ENCODE results near the gene ZNF335.

Gene ZNF335

DNA sequence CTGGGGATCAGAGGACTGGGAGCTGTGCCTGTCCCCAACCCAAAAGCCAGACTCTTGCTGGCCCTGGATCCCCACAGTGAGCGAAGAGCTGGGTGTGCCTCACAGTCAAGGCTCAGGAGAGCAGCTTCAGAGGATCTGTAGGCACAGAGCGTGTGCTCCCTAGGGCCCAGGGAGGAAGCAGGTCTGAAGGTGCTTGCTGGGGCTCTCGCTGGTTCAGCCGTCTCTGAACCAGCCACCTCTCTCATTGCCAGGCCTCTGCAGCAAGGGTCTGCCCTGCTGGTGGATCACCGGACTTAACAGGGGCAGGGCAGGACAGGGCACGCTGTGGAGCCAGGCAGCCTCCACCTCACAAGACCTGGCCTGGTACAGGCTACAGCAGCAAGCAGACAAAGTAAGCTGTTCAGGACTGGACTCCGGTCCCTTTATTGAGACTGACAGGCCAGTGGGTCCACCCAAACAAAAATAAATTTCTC, 23.7 kb downstream of the ZNF335 start:
- Histone ChIP-seq H3K27me3 (ENCODE audit: insufficient read depth, low read length) (no peaks in the 10 kb centered on the region), H3K9me3 (ENCODE audit: insufficient read depth, low read depth, low read length) (no peaks in the 10 kb centered on the region), H3K4me3 (ENCODE audit: low read length) (no peak overlapping the region), H3K9ac (ENCODE audit: low read depth, low read length) (no peak overlapping the region), H3K4me1 (ENCODE audit: insufficient read depth, low read length) (no peaks in the 10 kb centered on the region), H3K36me3 (ENCODE audit: insufficient read depth, low read length) (peaks cover 95% of the 10 kb centered on the region), H3K27ac (ENCODE audit: low read depth, low read length) (no peak overlapping the region)
- 93% methylated on average over 7 of the region's 7 CpGs for WGBS

DNA sequence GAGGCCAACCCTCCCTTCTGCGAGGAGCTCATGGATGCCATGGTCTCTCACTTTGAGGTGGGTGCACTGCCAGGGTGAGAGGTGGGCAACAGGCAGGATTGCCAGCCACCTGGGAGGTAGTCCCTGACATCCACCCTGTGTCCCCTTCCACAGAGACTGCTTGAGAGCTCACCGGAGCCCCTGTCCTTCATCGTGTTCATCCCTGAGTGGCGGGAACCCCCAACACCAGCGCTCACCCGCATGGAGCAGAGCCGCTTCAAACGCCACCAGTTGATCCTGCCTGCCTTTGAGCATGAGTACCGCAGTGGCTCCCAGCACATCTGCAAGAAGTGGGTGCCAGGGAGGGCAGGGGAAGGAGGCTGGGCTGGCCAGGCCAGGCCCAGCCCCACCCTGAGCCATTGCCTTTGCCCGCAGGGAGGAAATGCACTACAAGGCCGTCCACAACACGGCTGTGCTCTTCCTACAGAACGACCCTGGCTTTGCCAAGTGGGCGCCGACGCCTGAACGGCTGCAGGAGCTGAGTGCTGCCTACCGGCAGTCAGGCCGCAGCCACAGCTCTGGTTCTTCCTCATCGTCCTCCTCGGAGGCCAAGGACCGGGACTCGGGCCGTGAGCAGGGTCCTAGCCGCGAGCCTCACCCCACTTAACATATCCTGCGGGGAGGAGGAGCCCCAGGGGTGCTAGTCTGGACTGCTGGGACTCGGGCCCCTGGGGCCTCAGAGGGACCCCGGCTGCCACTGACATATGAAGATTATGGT, 24.7 kb downstream of the ZNF335 start:
- peaks cover 94% of the 10 kb centered on the region for H3K36me3 ChIP-seq (ENCODE audit: insufficient read depth, low read length)
- no peak overlapping the region for H3K27ac ChIP-seq (ENCODE audit: low read depth, low read length)
- H3K9me3 ChIP-seq (ENCODE audit: insufficient read depth, low read depth, low read length), result no peaks in the 10 kb centered on the region
- H3K9ac ChIP-seq (ENCODE audit: low read depth, low read length), result no peak overlapping the region
- H3K27me3 ChIP-seq (ENCODE audit: insufficient read depth, low read length), result no peaks in the 10 kb centered on the region
- H3K4me3 ChIP-seq (ENCODE audit: low read length), result no peak overlapping the region
- no peaks in the 10 kb centered on the region for H3K4me1 ChIP-seq (ENCODE audit: insufficient read depth, low read length)
- 95% methylated on average over 29 of the region's 29 CpGs for WGBS

DNA sequence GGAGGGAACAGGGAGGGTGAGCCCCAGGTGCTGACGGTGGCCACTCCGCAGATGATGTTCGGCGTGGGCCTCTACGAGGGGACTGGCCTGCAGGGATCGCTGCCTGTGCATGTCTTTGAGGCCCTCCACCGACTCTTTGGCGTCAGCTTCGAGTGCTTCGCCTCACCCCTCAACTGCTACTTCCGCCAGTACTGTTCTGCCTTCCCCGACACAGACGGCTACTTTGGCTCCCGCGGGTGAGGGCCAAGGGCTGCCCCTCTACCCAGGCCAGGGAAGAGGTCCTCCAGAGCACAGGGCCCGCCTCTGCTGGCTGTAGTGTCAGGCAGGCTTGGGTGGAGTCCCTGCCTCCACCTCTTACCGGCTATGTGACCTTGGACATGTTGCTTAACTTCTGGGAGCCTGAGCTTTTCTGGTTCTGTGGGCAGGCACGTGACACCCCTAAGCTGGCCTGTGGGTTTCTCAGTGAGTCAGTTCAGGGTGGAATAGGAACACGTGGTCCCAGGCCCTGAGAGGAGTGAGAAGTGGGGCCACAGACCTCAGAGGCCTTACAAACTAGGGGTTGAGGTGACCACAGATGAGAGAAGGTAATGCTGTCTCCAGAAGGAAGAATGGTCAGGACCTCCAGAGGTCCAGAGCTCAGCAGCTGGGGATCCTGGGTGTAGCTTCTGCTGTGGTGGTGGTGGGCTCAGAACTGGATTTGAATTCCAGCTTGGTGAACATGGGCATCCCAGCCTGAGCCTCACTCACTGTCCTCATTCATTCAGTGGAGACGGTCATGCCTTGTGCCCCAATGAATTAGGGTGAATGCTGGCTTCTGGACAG, 25.6 kb downstream of the ZNF335 start:
- Histone ChIP-seq H3K4me3 (ENCODE audit: low read length) (no peak overlapping the region), H3K9ac (ENCODE audit: low read depth, low read length) (no peak overlapping the region), H3K4me1 (ENCODE audit: insufficient read depth, low read length) (no peaks in the 10 kb centered on the region), H3K36me3 (ENCODE audit: insufficient read depth, low read length) (peaks cover 89% of the 10 kb centered on the region), H3K9me3 (ENCODE audit: insufficient read depth, low read depth, low read length) (no peaks in the 10 kb centered on the region), H3K27me3 (ENCODE audit: insufficient read depth, low read length) (no peaks in the 10 kb centered on the region), H3K27ac (ENCODE audit: low read depth, low read length) (no peak overlapping the region)
- WGBS, result 95% methylated on average over 20 of the region's 20 CpGs

DNA sequence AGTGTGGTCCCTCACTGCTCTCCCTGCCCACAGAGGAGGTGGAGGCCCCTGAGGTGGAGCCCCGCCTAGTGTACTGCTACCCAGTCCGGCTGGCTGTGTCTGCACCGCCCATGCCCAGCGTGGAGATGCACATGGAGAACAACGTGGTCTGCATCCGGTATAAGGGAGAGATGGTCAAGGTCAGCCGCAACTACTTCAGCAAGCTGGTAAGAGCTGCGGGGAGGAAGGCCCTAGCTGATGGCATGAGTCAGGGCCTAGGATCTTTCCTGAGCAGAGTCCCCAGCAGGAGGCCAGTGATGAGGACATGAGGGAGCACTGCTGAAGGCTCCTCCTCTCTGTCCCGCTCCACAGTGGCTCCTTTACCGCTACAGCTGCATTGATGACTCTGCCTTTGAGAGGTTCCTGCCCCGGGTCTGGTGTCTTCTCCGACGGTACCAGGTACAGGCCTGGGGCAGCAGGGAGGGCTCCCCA, 26.3 kb downstream of the ZNF335 start:
- H3K27me3 ChIP-seq (ENCODE audit: insufficient read depth, low read length), result no peaks in the 10 kb centered on the region
- no peaks in the 10 kb centered on the region for H3K9me3 ChIP-seq (ENCODE audit: insufficient read depth, low read depth, low read length)
- H3K9ac ChIP-seq (ENCODE audit: low read depth, low read length), result no peak overlapping the region
- peaks cover 92% of the 10 kb centered on the region for H3K36me3 ChIP-seq (ENCODE audit: insufficient read depth, low read length)
- H3K4me3 ChIP-seq (ENCODE audit: low read length), result no peak overlapping the region
- no peak overlapping the region for H3K27ac ChIP-seq (ENCODE audit: low read depth, low read length)
- WGBS, result 94% methylated on average over 13 of the region's 13 CpGs
- H3K4me1 ChIP-seq (ENCODE audit: insufficient read depth, low read length), result no peaks in the 10 kb centered on the region

DNA sequence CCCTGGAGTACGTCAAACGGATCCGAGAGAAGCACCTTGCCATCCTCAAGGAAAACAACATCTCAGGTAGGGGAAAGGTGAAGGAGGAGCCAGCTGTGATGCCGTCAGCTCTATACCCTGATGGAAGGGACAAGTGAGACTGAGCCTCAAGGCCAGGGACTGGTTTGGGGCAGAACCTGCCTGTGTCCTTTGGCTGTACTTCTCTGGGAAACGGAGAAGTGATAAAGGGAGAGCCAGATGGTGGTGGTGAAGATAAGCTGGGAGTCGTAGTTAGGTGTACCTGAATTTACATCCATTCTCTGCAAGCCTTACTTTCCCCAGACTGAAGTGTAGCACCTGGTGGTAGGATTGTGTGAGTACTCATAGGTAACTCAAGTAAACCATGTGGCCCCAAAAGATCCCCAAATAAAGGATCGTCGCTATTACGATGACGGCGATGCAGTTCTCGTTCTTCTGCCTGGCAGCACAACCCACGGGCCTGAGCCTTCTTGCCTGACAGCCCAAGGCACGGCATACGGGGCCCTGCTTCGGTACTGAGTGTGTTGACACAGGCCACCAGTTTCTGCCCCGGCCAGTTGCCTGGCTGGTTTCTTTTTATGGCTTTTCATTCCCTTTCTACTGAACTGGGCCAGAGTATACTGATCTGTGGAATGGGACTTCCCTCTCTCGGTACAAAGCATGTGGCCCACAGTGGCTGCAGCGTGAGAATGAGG, 26.9 kb downstream of the ZNF335 start:
- peaks cover 92% of the 10 kb centered on the region for H3K36me3 ChIP-seq (ENCODE audit: insufficient read depth, low read length)
- no peaks in the 10 kb centered on the region for H3K9me3 ChIP-seq (ENCODE audit: insufficient read depth, low read depth, low read length)
- no peak overlapping the region for H3K27ac ChIP-seq (ENCODE audit: low read depth, low read length)
- no peaks in the 10 kb centered on the region for H3K27me3 ChIP-seq (ENCODE audit: insufficient read depth, low read length)
- no peaks in the 10 kb centered on the region for H3K4me1 ChIP-seq (ENCODE audit: insufficient read depth, low read length)
- H3K4me3 ChIP-seq (ENCODE audit: low read length), result no peak overlapping the region
- WGBS, result 96% methylated on average over 18 of the region's 19 CpGs
- no peak overlapping the region for H3K9ac ChIP-seq (ENCODE audit: low read depth, low read length)

DNA sequence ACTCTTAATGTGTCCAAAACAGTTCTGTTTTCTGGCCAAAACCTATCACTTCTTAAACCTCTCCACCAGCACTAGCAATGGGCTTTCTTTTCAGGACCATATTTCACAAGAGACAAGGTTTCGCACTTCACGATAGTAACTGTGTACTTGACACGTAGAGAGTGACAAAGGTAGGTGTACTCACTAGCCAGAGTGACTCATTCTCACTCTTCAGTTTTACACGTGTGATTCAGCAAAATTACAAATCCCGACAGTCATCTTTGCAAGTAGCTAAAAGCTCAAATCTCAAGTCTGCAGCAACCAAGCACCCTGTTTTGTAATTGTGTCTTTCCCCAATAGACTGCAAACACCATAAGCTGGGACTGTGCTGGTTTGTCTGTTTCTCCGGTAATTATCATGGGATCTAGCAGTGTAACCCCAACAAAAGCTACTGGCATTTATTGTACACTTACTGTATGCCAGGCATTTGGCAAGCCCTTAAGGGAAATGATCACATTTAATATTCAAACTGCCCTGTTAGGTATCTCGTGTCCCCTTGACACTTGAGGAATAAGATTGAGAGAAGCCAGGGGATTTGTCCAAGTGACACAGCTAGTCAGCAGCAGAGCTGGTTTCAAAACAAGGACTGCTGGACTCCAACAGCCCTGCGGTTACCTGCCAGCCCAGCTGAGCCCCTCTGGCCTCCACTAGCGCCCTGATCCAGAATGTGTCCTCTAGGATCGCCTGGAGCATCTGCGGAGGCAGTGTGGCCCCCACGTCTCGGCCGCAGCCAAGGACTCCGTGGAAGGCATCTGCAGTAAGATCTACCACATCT, 27.6 kb downstream of the ZNF335 start:
- Histone ChIP-seq H3K4me1 (ENCODE audit: insufficient read depth, low read length) (no peaks in the 10 kb centered on the region), H3K27me3 (ENCODE audit: insufficient read depth, low read length) (no peaks in the 10 kb centered on the region), H3K36me3 (ENCODE audit: insufficient read depth, low read length) (peaks cover 92% of the 10 kb centered on the region), H3K9ac (ENCODE audit: low read depth, low read length) (no peak overlapping the region), H3K9me3 (ENCODE audit: insufficient read depth, low read depth, low read length) (no peaks in the 10 kb centered on the region), H3K4me3 (ENCODE audit: low read length) (no peak overlapping the region), H3K27ac (ENCODE audit: low read depth, low read length) (no peak overlapping the region)
- 95% methylated on average over 15 of the region's 15 CpGs for WGBS

DNA sequence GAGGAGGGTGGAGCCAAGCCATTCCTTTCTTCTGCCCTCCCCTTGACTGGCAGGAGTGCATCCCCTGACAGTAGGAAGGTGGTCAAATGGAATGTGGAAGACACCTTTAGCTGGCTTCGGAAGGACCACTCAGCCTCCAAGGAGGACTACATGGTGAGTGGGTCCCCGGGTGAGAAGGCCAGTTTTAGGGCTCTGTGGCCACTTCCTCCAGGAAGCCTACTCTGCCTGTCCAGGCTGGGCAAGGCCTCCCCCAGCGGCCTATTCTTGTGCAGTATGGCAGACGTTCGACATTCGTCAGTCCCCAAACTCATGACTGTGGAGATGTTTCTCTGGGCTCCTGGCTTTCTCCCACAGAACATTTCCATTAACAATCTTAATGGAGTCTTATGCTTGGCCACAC, 28.4 kb downstream of the ZNF335 start:
- Histone ChIP-seq H3K36me3 (ENCODE audit: insufficient read depth, low read length) (peaks cover 90% of the 10 kb centered on the region), H3K4me1 (ENCODE audit: insufficient read depth, low read length) (peaks cover 1% of the 10 kb centered on the region; the same call in 1 of the 2 replicates), H3K9ac (ENCODE audit: low read depth, low read length) (no peak overlapping the region), H3K27me3 (ENCODE audit: insufficient read depth, low read length) (no peaks in the 10 kb centered on the region), H3K9me3 (ENCODE audit: insufficient read depth, low read depth, low read length) (no peaks in the 10 kb centered on the region), H3K4me3 (ENCODE audit: low read length) (no peak overlapping the region), H3K27ac (ENCODE audit: low read depth, low read length) (no peak overlapping the region)
- 93% methylated on average over 6 of the region's 6 CpGs for WGBS

DNA sequence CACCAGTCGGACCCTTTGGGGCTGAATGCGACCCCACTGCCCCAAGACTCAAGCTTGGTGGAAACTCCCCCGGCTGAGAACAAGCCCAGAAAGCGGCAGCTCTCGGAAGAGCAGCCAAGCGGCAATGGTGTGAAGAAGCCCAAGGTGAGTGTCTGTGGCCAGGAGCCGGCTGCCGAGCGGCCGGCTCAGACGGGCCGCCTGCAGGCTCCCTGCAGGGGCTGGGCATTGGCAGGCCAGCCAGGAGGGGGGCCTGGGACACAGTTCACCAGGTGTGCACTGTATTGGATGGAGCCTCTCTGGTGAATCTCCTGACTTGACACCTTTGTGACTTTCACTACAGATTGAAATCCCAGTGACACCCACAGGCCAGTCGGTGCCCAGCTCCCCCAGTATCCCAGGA, 31.5 kb downstream of the ZNF335 start:
- H3K36me3 ChIP-seq (ENCODE audit: insufficient read depth, low read length), result peaks cover 73% of the 10 kb centered on the region
- no peaks in the 10 kb centered on the region for H3K9me3 ChIP-seq (ENCODE audit: insufficient read depth, low read depth, low read length)
- peaks cover 19% of the 10 kb centered on the region for H3K4me1 ChIP-seq (ENCODE audit: insufficient read depth, low read length)
- 95% methylated on average over 13 of the region's 13 CpGs for WGBS
- no peak overlapping the region for H3K9ac ChIP-seq (ENCODE audit: low read depth, low read length)
- H3K27me3 ChIP-seq (ENCODE audit: insufficient read depth, low read length), result no peaks in the 10 kb centered on the region
- no peak overlapping the region for H3K4me3 ChIP-seq (ENCODE audit: low read length)
- H3K27ac ChIP-seq (ENCODE audit: low read depth, low read length), result no peak overlapping the region

DNA sequence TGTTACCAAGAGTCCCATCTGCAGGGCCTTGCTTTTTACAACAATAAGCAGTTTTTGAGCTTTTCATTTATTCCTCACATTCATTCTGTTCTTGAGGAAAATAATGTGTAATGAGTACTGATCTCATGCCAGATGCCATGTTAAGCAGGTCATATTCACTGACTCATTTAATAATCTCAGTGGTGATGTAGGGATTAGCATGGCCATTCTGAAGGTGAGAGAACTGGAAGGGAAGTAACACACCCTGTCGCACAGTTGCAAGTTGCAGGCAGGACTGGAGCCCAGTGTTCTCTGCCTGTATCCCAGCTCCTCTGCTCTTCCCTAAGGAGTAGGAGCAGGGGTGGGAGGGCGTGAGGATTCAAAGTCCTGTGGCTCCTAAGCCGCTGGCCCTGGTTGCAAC, 31.9 kb downstream of the ZNF335 start:
- peaks cover 69% of the 10 kb centered on the region for H3K36me3 ChIP-seq (ENCODE audit: insufficient read depth, low read length)
- no peaks in the 10 kb centered on the region for H3K9me3 ChIP-seq (ENCODE audit: insufficient read depth, low read depth, low read length)
- WGBS, result 88% methylated on average over 3 of the region's 3 CpGs

DNA sequence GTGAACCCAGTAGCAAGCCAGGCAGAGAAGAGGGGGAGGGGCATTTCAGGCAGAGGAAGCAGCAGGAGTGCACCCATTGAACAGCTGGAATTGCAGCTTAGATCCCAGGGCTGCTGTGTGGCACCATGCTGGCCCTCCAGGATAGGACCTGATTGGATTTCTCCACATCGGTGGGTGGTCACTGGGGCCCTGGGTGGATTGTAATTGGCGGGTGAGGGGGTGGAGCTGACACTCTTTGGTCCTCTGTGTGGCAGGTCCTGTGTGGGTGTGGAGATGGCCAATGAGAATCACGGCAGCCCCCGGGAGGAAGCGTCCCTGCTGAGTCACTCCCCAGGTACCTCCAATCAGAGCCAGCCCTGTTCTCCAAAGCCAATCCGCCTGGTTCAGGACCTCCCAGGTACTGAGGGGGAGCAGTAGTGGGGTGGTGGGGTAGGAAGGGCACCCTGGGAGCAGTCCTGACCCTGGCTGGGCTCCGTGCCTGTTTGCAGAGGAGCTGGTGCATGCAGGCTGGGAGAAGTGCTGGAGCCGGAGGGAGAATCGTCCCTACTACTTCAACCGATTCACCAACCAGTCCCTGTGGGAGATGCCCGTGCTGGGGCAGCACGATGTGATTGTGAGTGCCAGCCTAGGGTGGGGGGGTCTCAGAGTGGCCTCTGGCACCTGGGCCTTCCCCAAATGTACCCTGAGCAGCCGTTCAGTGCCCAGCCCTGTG, 33.1 kb downstream of the ZNF335 start:
- H3K9ac ChIP-seq (ENCODE audit: low read depth, low read length), result no peak overlapping the region
- H3K27me3 ChIP-seq (ENCODE audit: insufficient read depth, low read length), result no peaks in the 10 kb centered on the region
- H3K27ac ChIP-seq (ENCODE audit: low read depth, low read length), result peak overlapping the region; percentile 74
- 82% methylated on average over 13 of the region's 13 CpGs for WGBS
- no peaks in the 10 kb centered on the region for H3K9me3 ChIP-seq (ENCODE audit: insufficient read depth, low read depth, low read length)
- peaks cover 19% of the 10 kb centered on the region for H3K4me1 ChIP-seq (ENCODE audit: insufficient read depth, low read length)
- peaks cover 57% of the 10 kb centered on the region for H3K36me3 ChIP-seq (ENCODE audit: insufficient read depth, low read length)
- H3K4me3 ChIP-seq (ENCODE audit: low read length), result no peak overlapping the region

More for the DNA sequence above, 31.9 kb downstream of the ZNF335 start:
- H3K4me3 ChIP-seq (ENCODE audit: low read length), result no peak overlapping the region
- H3K9ac ChIP-seq (ENCODE audit: low read depth, low read length), result no peak overlapping the region
- H3K4me1 ChIP-seq (ENCODE audit: insufficient read depth, low read length), result peaks cover 19% of the 10 kb centered on the region
- H3K27ac ChIP-seq (ENCODE audit: low read depth, low read length), result no peak overlapping the region
- H3K27me3 ChIP-seq (ENCODE audit: insufficient read depth, low read length), result no peaks in the 10 kb centered on the region

Data from HUES64 (cell line).